ENCODE data around the gene FUT3. TPM values are rescaled to one million over a fixed set of nuclear protein-coding genes. Genes with fewer than 3 reads are reported as not detected.

FUT3 gene
- total and polyA plus RNA-seq, 2 of the 8 experiments (the other 6 are each of a cell fraction or from before 2014, with no cell fraction given): 0.15 to 0.63 TPM

- H3K79me1 ChIP-seq (ENCODE audit: low read depth, low read length): no peaks in the 10 kb centered on the region
- H4K20me1 ChIP-seq (replicated peaks in 1 of 2; ENCODE audit: control insufficient read depth in 1 of 2, insufficient read depth in 2 of 2, low read length in 2 of 2): peaks cover 0 to 4% of the 10 kb centered on the region in 2 experiments
- no peak overlapping the region for H4K8ac ChIP-seq (ENCODE audit: extremely low read depth, insufficient read depth, low read length)
- POLR2A ChIA-PET (ENCODE audit: partially characterized antibody): interaction anchor here (1.3 kb wide), 1 partner anchor 26 kb away, joined by 3 read pairs; the partner anchor contains the start of gene FUT3
- H2BK5ac ChIP-seq (ENCODE audit: low read depth, low read length): no peak overlapping the region
- H2AFZ ChIP-seq (ENCODE audit: low read length): no peak overlapping the region
- DNase-seq (ENCODE audit: low read depth in 1 of 2, low spot score in 2 of 2): no peak
- H2BK120ac ChIP-seq (replicated peaks; ENCODE audit: low read depth, low read length): no peak overlapping the region
- H2BK20ac ChIP-seq (ENCODE audit: low read length): no peak overlapping the region
- TF ChIP-seq BRCA1 (IDR thresholded peaks at IDR 0.05; ENCODE audit: low read depth, low read length) (no peak), MAX (IDR thresholded peaks at IDR 0.05) (no peak), CHD1 (IDR thresholded peaks at IDR 0.05; ENCODE audit: low read depth, low read length) (no peak), SP2 (IDR thresholded peaks at IDR 0.05; ENCODE audit: low read length) (no peak), POU5F1 (IDR thresholded peaks at IDR 0.05; ENCODE audit: low read depth, low read length) (no peak), NANOG (IDR thresholded peaks at IDR 0.05; ENCODE audit: insufficient read depth, low read depth, low read length, poor library complexity, severe bottlenecking) (no peak), USF2 (IDR thresholded peaks at IDR 0.05; ENCODE audit: low read length) (no peak), RXRA (IDR thresholded peaks at IDR 0.05; ENCODE audit: insufficient read depth, low read depth, low read length) (no peak), SIRT6 (IDR thresholded peaks at IDR 0.05; ENCODE audit: low read length) (no peak), KDM5A (IDR thresholded peaks at IDR 0.05; ENCODE audit: low read length) (no peak), BCL11A (IDR thresholded peaks at IDR 0.05; ENCODE audit: low read depth in 2 of 2, low read length in 2 of 2) (no peak)
- no peak overlapping the region for H4K91ac ChIP-seq (replicated peaks; ENCODE audit: insufficient read length, low read length)
- no peak overlapping the region for H3K23ac ChIP-seq (ENCODE audit: insufficient read length)
- H4K5ac ChIP-seq (ENCODE audit: insufficient read length, low read depth, low read length): no peak overlapping the region
- no peak overlapping the region for H2AK5ac ChIP-seq (ENCODE audit: low read depth, low read length)
- peaks cover 0 to 8% (median 6%) of the 10 kb centered on the region in 4 experiments; a peak in 6 of 7 replicates for H3K4me1 ChIP-seq (replicated peaks in 1 of 4; ENCODE audit: control insufficient read depth in 3 of 4, insufficient read depth in 4 of 4, low read length in 3 of 4)
- no peak overlapping the region for H3K4me2 ChIP-seq (ENCODE audit: insufficient read depth in 1 of 2, low read depth in 2 of 2, low read length in 2 of 2)
- no peaks in the 10 kb centered on the region for H3K36me3 ChIP-seq (ENCODE audit: control insufficient read depth in 2 of 4, insufficient read depth in 4 of 4, low read length in 3 of 4)
- FAIRE-seq: no peak
- H3K27ac ChIP-seq (ENCODE audit: low read depth, low read length): no peak overlapping the region
- H3K79me2 ChIP-seq (ENCODE audit: control insufficient read depth in 1 of 2, insufficient read depth in 2 of 2, low read length in 2 of 2): no peaks in the 10 kb centered on the region
- H3K4me3 ChIP-seq (ENCODE audit: extremely low read depth in 1 of 4, insufficient read depth in 2 of 4, low read depth in 3 of 4, low read length in 4 of 4): no peak overlapping the region
- no peak overlapping the region; the same call in 1 of the 2 replicates for H2BK12ac ChIP-seq (ENCODE audit: low read depth, low read length)
- no peaks in the 10 kb centered on the region for H3K9me3 ChIP-seq (ENCODE audit: insufficient read depth in 2 of 2, low read depth in 1 of 2, low read length in 1 of 2)
- no peak overlapping the region for H3K14ac ChIP-seq (ENCODE audit: insufficient read length)
- H3K27me3 ChIP-seq (replicated peaks in 1 of 4; ENCODE audit: control insufficient read depth in 3 of 4, extremely low read depth in 1 of 4, insufficient read depth in 3 of 4, low read length in 3 of 4): no peaks in the 10 kb centered on the region; a peak in 1 of 7 replicates
- WGBS, 2 experiments (ENCODE audit: extremely low coverage in 1 of 2, insufficient coverage in 1 of 2, insufficient read length in 1 of 2, insufficient replicate concordance in 2 of 2, low coverage in 1 of 2, low lambda C conversion rate in 2 of 2, missing lambda C conversion rate in 1 of 2): 90% methylated on average over 21 of the region's 21 CpGs; no CpG with 5 or more reads in 1 of the 2 experiments
- CTCF ChIA-PET (ENCODE audit: partially characterized antibody): interaction anchor here (0.5 to 7.8 kb wide), 6 partner anchors 11 to 67 kb away, joined by 3 to 58 read pairs (median 4); partner anchors contain the start of gene NRTN
- H3K18ac ChIP-seq (ENCODE audit: extremely low read depth, low read length): no peak overlapping the region
- no peak overlapping the region for H3K4ac ChIP-seq (replicated peaks; ENCODE audit: insufficient read length, low read depth, low read length)
- H2BK15ac ChIP-seq (ENCODE audit: low read length): no peak overlapping the region
- H3K56ac ChIP-seq (replicated peaks; ENCODE audit: insufficient read length, low read depth, low read length): no peak overlapping the region
- H3K9ac ChIP-seq (replicated peaks in 1 of 4; ENCODE audit: extremely low read depth in 1 of 4, low read depth in 3 of 4, low read length in 3 of 4): no peak overlapping the region
- H3K23me2 ChIP-seq (ENCODE audit: low read depth, low read length): peaks cover 12% of the 10 kb centered on the region; the same call in 1 of the 2 replicates
These were observed 26.1 kb downstream of the FUT3 start for GRCh38 chr19:5825178-5825577.

Data from H1 (cell line).